Trophoblast cell (in vitro differentiated cells and primary cell): ENCODE measurements around the gene CNKSR1.

Experiments
- DNase-seq, 2 donors: peaks; one replicate each; pipeline ENCODE4 v3.0.0-alpha.2; 2016
- H2AFZ ChIP-seq: 2 replicates; pipeline ENCODE4 v1.6.1; 2013; ENCODE audit warnings: low read length, moderate library complexity, mild to moderate bottlenecking; ENCODE audit not compliant: insufficient read depth, poor library complexity
- H2AK5ac ChIP-seq: 2 replicates; pipeline ENCODE4 v1.6.1; 2013; ENCODE audit warnings: mild to moderate bottlenecking, low read length
- H2BK120ac ChIP-seq: 2 replicates; pipeline ENCODE4 v1.6.1; 2013; ENCODE audit warnings: low read length, mild to moderate bottlenecking, moderate library complexity; ENCODE audit not compliant: insufficient read depth, poor library complexity
- H2BK12ac ChIP-seq: 2 replicates; pipeline ENCODE4 v1.6.1; 2013; ENCODE audit warnings: mild to moderate bottlenecking, low read length, moderate library complexity
- H2BK5ac ChIP-seq: 2 replicates; pipeline ENCODE4 v1.6.1; 2013; ENCODE audit warnings: low read length, low read depth, moderate library complexity, mild to moderate bottlenecking; ENCODE audit not compliant: poor library complexity
- H3K14ac ChIP-seq: 2 replicates; pipeline ENCODE4 v1.6.1; 2013; ENCODE audit warnings: mild to moderate bottlenecking, low read length
- H3K18ac ChIP-seq: 2 replicates; pipeline ENCODE4 v1.6.1; 2013; ENCODE audit warnings: mild to moderate bottlenecking, low read length
- H3K23ac ChIP-seq: 2 replicates; pipeline ENCODE4 v1.6.1; 2013; ENCODE audit warnings: low read length
- H3K27ac ChIP-seq: 2 replicates; pipeline ENCODE4 v1.5.1; 2013; ENCODE audit warnings: low read depth, mild to moderate bottlenecking, inconsistent platforms, low read length, moderate library complexity
- H3K27me3 ChIP-seq: 2 replicates; pipeline ENCODE4 v1.6.1; 2013; ENCODE audit warnings: inconsistent platforms, mild to moderate bottlenecking, low read length, moderate library complexity; ENCODE audit not compliant: insufficient read depth
- H3K36me3 ChIP-seq, 2 experiments: 1 replicate in 1 of 2; 2 replicates in 1 of 2; pipeline ENCODE4 v1.6.1; 2013; ENCODE audit warnings: low read length in 2 of 2, mild to moderate bottlenecking in 2 of 2, moderate library complexity in 1 of 2; ENCODE audit not compliant: insufficient read depth in 2 of 2, control insufficient read depth in 1 of 2
- H3K4ac ChIP-seq: 2 replicates; pipeline ENCODE4 v1.6.1; 2013; ENCODE audit warnings: low read depth, mild to moderate bottlenecking, low read length, moderate library complexity
- H3K4me1 ChIP-seq, 2 experiments: 1 replicate in 1 of 2; 2 replicates in 1 of 2; pipeline ENCODE4 v1.6.1; 2013; ENCODE audit warnings: low read length in 2 of 2, mild to moderate bottlenecking in 2 of 2, moderate library complexity in 1 of 2; ENCODE audit not compliant: insufficient read depth in 2 of 2, control insufficient read depth in 1 of 2
- H3K4me2 ChIP-seq: 2 replicates; pipeline ENCODE4 v1.6.1; 2013; ENCODE audit warnings: inconsistent platforms, mild to moderate bottlenecking, low read length, moderate library complexity
- H3K4me3 ChIP-seq: 2 replicates; pipeline ENCODE4 v1.5.1; 2013; ENCODE audit warnings: mild to moderate bottlenecking, low read depth, low read length, inconsistent platforms
- H3K79me1 ChIP-seq: one replicate; pipeline ENCODE4 v1.6.1; 2013; ENCODE audit warnings: low read length
- H3K79me2 ChIP-seq: 2 replicates; pipeline ENCODE4 v1.6.1; 2013; ENCODE audit warnings: low read length, mild to moderate bottlenecking; ENCODE audit not compliant: control insufficient read depth, insufficient read depth, poor library complexity
- H3K9ac ChIP-seq: 2 replicates; pipeline ENCODE4 v1.6.1; 2013; ENCODE audit warnings: mild to moderate bottlenecking, low read length
- H3K9me3 ChIP-seq: 2 replicates; pipeline ENCODE4 v1.6.1; 2013; ENCODE audit warnings: low read depth, mild to moderate bottlenecking, control low read depth, inconsistent platforms, low read length; ENCODE audit not compliant: insufficient read depth
- H4K12ac ChIP-seq: 2 replicates; pipeline ENCODE4 v1.6.1; 2013; ENCODE audit warnings: low read depth, mild to moderate bottlenecking, low read length, moderate library complexity
- H4K8ac ChIP-seq: 2 replicates; pipeline ENCODE4 v1.6.1; 2013; ENCODE audit warnings: low read depth, mild to moderate bottlenecking, low read length, moderate library complexity
- H4K91ac ChIP-seq: one replicate; pipeline ENCODE4 v1.6.1; 2013; ENCODE audit warnings: low read depth, mild to moderate bottlenecking, low read length, moderate library complexity
- WGBS: extraction: QIAGEN DNeasy Blood & Tissue Kit; methylation state at CpG from one replicate; pipeline ENCODE4 v1.1.7; 2013; ENCODE audit warnings: missing lambda C conversion rate; ENCODE audit not compliant: insufficient read length, insufficient coverage; ENCODE audit errors: extremely low coverage; 5-methylcytosine and 5-hydroxymethylcytosine counted together

Gene CNKSR1

GRCh38 chr1:26158908-26159742 is 18.2 kb upstream of the CNKSR1 start, which contains the start of gene FAM110D:
TSS of gene FAM110D (plus strand) at chr1:26159079. CDS start at chr1:26161292, 2,213 bp downstream.
- peak within 1 kb of the TSS; percentile 72 for H4K91ac ChIP-seq
- H2BK5ac ChIP-seq = peak within 1 kb of the TSS; percentile 42
- H3K36me3 ChIP-seq = no peaks in the 10 kb centered on the region
- H3K27ac ChIP-seq = no peak within 1 kb of the TSS
- peak within 1 kb of the TSS; percentile 44 for H2AK5ac ChIP-seq
- H3K4me2 ChIP-seq = peak within 1 kb of the TSS; percentile 55
- peaks cover 18% of the 10 kb centered on the region for H3K27me3 ChIP-seq
- peak within 1 kb of the TSS; percentile 48 for H2BK120ac ChIP-seq
- peak within 1 kb of the TSS; percentile 11 for H2AFZ ChIP-seq
- peak within 1 kb of the TSS; percentile 91 for H2BK12ac ChIP-seq
- H3K9me3 ChIP-seq = peaks cover 2% of the 10 kb centered on the region
- no peak within 1 kb of the TSS for H3K23ac ChIP-seq
- peaks cover 3% of the 10 kb centered on the region for H3K79me2 ChIP-seq
- H4K12ac ChIP-seq = no peak within 1 kb of the TSS
- no peak within 1 kb of the TSS for H3K4ac ChIP-seq
- H4K8ac ChIP-seq = peak within 1 kb of the TSS; percentile 49
- H3K4me1 ChIP-seq = peaks cover 40 to 55% of the 10 kb centered on the region in 2 experiments
- H3K4me3 ChIP-seq = no peak within 1 kb of the TSS
- no peak within 1 kb of the TSS for H3K9ac ChIP-seq
- no CpG with 5 or more reads among the region's 6 CpGs for WGBS
- H3K79me1 ChIP-seq = peaks cover 15% of the 10 kb centered on the region
- H3K18ac ChIP-seq = peak within 1 kb of the TSS; percentile 25
- H3K14ac ChIP-seq = peak within 1 kb of the TSS; percentile 56
- no peak for DNase-seq

DNA sequence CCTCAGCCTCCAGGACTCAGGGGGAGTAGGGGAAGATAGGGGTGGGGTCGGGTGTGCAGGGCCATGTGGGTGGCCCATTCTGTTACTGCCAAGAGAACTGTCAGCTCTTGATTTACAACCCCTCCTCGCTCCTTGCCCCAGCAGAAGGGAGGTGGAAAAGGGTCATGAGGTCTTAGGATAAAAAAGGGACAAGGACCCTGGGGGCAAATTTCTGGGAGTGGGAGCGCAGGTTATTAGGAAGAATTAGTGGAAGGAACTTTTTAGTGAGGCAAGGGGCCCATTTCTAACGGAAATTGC is 17.6 kb upstream of the CNKSR1 start:
- no peak overlapping the region for H4K91ac ChIP-seq
- H3K79me2 ChIP-seq = peaks cover 5% of the 10 kb centered on the region
- no peak overlapping the region for H2BK120ac ChIP-seq
- no peak overlapping the region for H3K9ac ChIP-seq
- H2AK5ac ChIP-seq = no peak overlapping the region
- H3K27ac ChIP-seq = no peak overlapping the region
- no peak for DNase-seq
- peak overlapping the region; percentile 55 for H3K4me2 ChIP-seq
- H3K36me3 ChIP-seq = no peaks in the 10 kb centered on the region
- no CpG with 5 or more reads among the region's 4 CpGs for WGBS
- H2BK5ac ChIP-seq = no peak overlapping the region
- peaks cover 44 to 59% of the 10 kb centered on the region in 2 experiments for H3K4me1 ChIP-seq
- H4K12ac ChIP-seq = no peak overlapping the region
- H3K14ac ChIP-seq = no peak overlapping the region
- H3K4me3 ChIP-seq = no peak overlapping the region
- no peak overlapping the region for H2BK12ac ChIP-seq
- no peak overlapping the region for H4K8ac ChIP-seq
- H2AFZ ChIP-seq = no peak overlapping the region
- H3K79me1 ChIP-seq = peaks cover 18% of the 10 kb centered on the region
- H3K4ac ChIP-seq = no peak overlapping the region
- no peak overlapping the region for H3K23ac ChIP-seq
- peaks cover 2% of the 10 kb centered on the region for H3K9me3 ChIP-seq
- no peak overlapping the region for H3K18ac ChIP-seq
- peaks cover 18% of the 10 kb centered on the region for H3K27me3 ChIP-seq

- Histone ChIP-seq H3K4ac (no peak overlapping the region), H2BK120ac (no peak overlapping the region), H3K79me2 (peaks cover 5% of the 10 kb centered on the region), H2AK5ac (peak overlapping the region; percentile 20), H3K27ac (no peak overlapping the region), H4K91ac (no peak overlapping the region), H3K18ac (peak overlapping the region; percentile 62), H3K4me3 (peak overlapping the region; percentile 59), H2BK5ac (no peak overlapping the region), H3K9ac (no peak overlapping the region), H4K12ac (peak overlapping the region; percentile 61), H2AFZ (peak overlapping the region; percentile 50), H3K4me2 (peak overlapping the region; percentile 90), H3K9me3 (peaks cover 2% of the 10 kb centered on the region), H3K14ac (peak overlapping the region; percentile 30), H2BK12ac (peak overlapping the region; percentile 42), H4K8ac (peak overlapping the region; percentile 67), H3K4me1 (peaks cover 39 to 50% of the 10 kb centered on the region in 2 experiments), H3K36me3 (no peaks in the 10 kb centered on the region), H3K23ac (no peak overlapping the region), H3K27me3 (peaks cover 18% of the 10 kb centered on the region), H3K79me1 (peaks cover 18% of the 10 kb centered on the region)
- WGBS = no CpG with 5 or more reads among the region's 18 CpGs
- no peak for DNase-seq
Observed at GRCh38 chr1:26160527-26161414, 16.5 kb upstream of the CNKSR1 start.

DNA sequence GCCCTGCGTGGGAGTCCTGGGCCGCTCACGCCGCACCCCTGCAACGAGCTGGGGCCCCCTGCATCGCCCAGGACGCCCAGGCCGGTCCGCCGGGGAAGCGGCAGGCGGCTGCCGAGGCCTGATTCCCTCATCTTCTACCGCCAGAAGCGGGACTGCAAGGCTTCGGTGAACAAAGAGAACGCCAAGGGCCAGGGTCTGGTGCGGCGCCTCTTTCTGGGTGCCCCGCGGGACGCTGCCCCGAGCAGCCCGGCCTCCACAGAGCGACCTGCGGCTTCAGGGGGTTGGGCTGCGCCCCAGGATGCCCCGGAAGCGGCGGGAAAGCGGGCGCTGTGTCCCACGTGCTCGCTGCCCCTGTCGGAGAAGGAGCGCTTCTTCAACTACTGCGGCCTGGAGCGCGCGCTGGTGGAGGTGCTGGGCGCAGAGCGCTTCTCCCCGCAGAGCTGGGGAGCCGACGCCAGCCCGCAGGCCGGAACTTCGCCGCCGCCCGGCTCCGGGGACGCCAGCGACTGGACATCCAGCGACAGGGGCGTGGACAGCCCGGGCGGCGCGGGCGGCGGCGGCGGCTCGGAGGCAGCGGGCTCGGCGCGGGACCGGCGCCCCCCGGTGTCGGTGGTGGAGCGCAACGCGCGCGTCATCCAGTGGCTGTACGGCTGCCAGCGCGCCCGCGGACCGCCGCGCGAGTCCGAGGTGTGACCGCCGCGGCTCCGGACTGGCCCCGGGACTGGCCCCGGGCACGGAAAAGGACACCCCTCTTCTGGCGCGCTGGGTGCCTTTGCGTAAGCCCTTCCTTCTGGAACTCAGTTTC is 15.7 kb upstream of the CNKSR1 start:
- Histone ChIP-seq H3K79me2 (peaks cover 5% of the 10 kb centered on the region), H4K12ac (peak overlapping the region; percentile 61), H3K9me3 (peaks cover 2% of the 10 kb centered on the region), H4K91ac (peak overlapping the region; percentile 50), H3K27me3 (peaks cover 18% of the 10 kb centered on the region), H3K4ac (no peak overlapping the region), H4K8ac (peak overlapping the region; percentile 67), H2BK5ac (no peak overlapping the region), H3K23ac (no peak overlapping the region), H3K27ac (no peak overlapping the region), H2BK120ac (peak overlapping the region; percentile 28), H3K4me1 (peaks cover 31 to 42% of the 10 kb centered on the region in 2 experiments), H3K4me2 (peak overlapping the region; percentile 90), H3K4me3 (peak overlapping the region; percentile 59), H3K36me3 (no peaks in the 10 kb centered on the region), H2AFZ (peak overlapping the region; percentile 50), H2BK12ac (peak overlapping the region; percentile 42), H2AK5ac (peak overlapping the region; percentile 20), H3K79me1 (peaks cover 15% of the 10 kb centered on the region), H3K18ac (peak overlapping the region; percentile 62), H3K14ac (peak overlapping the region; percentile 30), H3K9ac (no peak overlapping the region)
- WGBS = no CpG with 5 or more reads among the region's 98 CpGs
- DNase-seq = peak; percentile 28 to 69
